HepG2 (cell line): ENCODE results near the gene NUCB1. TPM values are rescaled to one million over a fixed set of nuclear protein-coding genes. Genes with fewer than 3 reads are reported as not detected.

ENCODE experiments used
- ARID2 ChIP-seq: sonication (generic); formaldehyde crosslinking; IDR thresholded peaks from 2 replicates; pipeline ENCODE4 v1.8.1; 2022; ENCODE audit warnings: mild to moderate bottlenecking, missing genetic modification reagents, borderline replicate concordance
- ATM ChIP-seq: fragments of 450-650 bp; IDR thresholded peaks from 2 replicates; pipeline ENCODE4 v1.7.1; 2017; ENCODE audit warnings: mild to moderate bottlenecking, borderline replicate concordance
- BCL6 ChIP-seq: IDR thresholded peaks from 2 replicates; pipeline ENCODE4 v1.6.1; 2016; ENCODE audit warnings: missing genetic modification reagents, missing compliant biosample characterization
- BRD4 ChIP-seq: sonication (generic); formaldehyde crosslinking; IDR thresholded peaks from 2 replicates; pipeline ENCODE4 v1.4.0; 2020; ENCODE audit warnings: missing genetic modification reagents
- CTCF ChIP-seq: sonication (generic); formaldehyde crosslinking; IDR thresholded peaks from 2 replicates; pipeline ENCODE4 v1.5.0; 2020; ENCODE audit warnings: mild to moderate bottlenecking, missing genetic modification reagents, moderate library complexity
- DBP ChIP-seq: sonication (generic); formaldehyde crosslinking; IDR thresholded peaks from 2 replicates; pipeline ENCODE4 v1.4.0; 2020; ENCODE audit warnings: missing genetic modification reagents; ENCODE audit errors: not compliant biosample characterization
- FOXC1 ChIP-seq: sonication (generic); formaldehyde crosslinking; IDR thresholded peaks from 2 replicates; pipeline ENCODE4 v1.8.0; 2022; ENCODE audit warnings: mild to moderate bottlenecking, missing genetic modification reagents, borderline replicate concordance
- FOXO1 ChIP-seq: sonication (generic); formaldehyde crosslinking; IDR thresholded peaks from 2 replicates; pipeline ENCODE4 v1.4.0; 2020; ENCODE audit warnings: missing genetic modification reagents
- HMGA1 ChIP-seq: sonication (generic); formaldehyde crosslinking; conservative IDR thresholded peaks from 2 replicates; pipeline ENCODE4 v1.4.0; 2020; ENCODE audit warnings: missing genetic modification reagents
- HNF1B ChIP-seq: sonication (generic); formaldehyde crosslinking; IDR thresholded peaks from 2 replicates; pipeline ENCODE4 v1.5.1; 2020; ENCODE audit warnings: mild to moderate bottlenecking, moderate library complexity, missing genetic modification reagents
- HNRNPL ChIP-seq: fragments of 200-400 bp; formaldehyde crosslinking; IDR thresholded peaks from 2 replicates; pipeline ENCODE4 v1.6.1; 2017; ENCODE audit warnings: mild to moderate bottlenecking, low read depth, low read length
- IKZF4 ChIP-seq: sonication (generic); formaldehyde crosslinking; IDR thresholded peaks from 2 replicates; pipeline ENCODE4 v1.5.1; 2020; ENCODE audit warnings: borderline replicate concordance, mild to moderate bottlenecking, low read depth, missing genetic modification reagents; ENCODE audit errors: not compliant biosample characterization
- KAT2B ChIP-seq: fragments of 150-350 bp; IDR thresholded peaks from 2 replicates; pipeline ENCODE4 v1.6.1; 2014; ENCODE audit warnings: low read depth, low read length, borderline replicate concordance
- KDM4B ChIP-seq: sonication (generic); formaldehyde crosslinking; IDR thresholded peaks from 2 replicates; pipeline ENCODE4 v1.4.0; 2020; ENCODE audit warnings: missing genetic modification reagents
- KDM5B ChIP-seq: sonication (generic); formaldehyde crosslinking; IDR thresholded peaks from 2 replicates; pipeline ENCODE4 v1.4.0; 2020; ENCODE audit warnings: missing genetic modification reagents, mild to moderate bottlenecking, borderline replicate concordance
- NR2C2 ChIP-seq: sonication (generic); formaldehyde crosslinking; IDR thresholded peaks from 2 replicates; pipeline ENCODE4 v1.4.0; 2020; ENCODE audit warnings: missing genetic modification reagents, mild to moderate bottlenecking, moderate library complexity, borderline replicate concordance
- PHF21A ChIP-seq: sonication (generic); formaldehyde crosslinking; IDR thresholded peaks from 2 replicates; pipeline ENCODE4 v1.5.0; 2020; ENCODE audit warnings: mild to moderate bottlenecking, missing genetic modification reagents
- POLR2A ChIP-seq, 2 experiments: IDR thresholded peaks; 2 replicates each; pipeline ENCODE4 v1.6.1; 2011; ENCODE audit warnings: low read depth in 2 of 2, low read length in 2 of 2, mild to moderate bottlenecking in 1 of 2, moderate library complexity in 1 of 2; ENCODE audit not compliant: insufficient read depth in 1 of 2
- PRPF4 ChIP-seq: fragments of 200-400 bp; formaldehyde crosslinking; IDR thresholded peaks from 2 replicates; pipeline ENCODE4 v1.6.1; 2016; ENCODE audit warnings: low read length, low read depth; ENCODE audit not compliant: poor library complexity, severe bottlenecking
- SIX4 ChIP-seq: sonication (generic); formaldehyde crosslinking; IDR thresholded peaks from 2 replicates; pipeline ENCODE4 v1.4.0; 2020; ENCODE audit warnings: missing genetic modification reagents
- TBP ChIP-seq: sonication (generic); formaldehyde crosslinking; IDR thresholded peaks from 2 replicates; pipeline ENCODE4 v1.5.0; 2020; ENCODE audit warnings: missing genetic modification reagents
- ZBTB42 ChIP-seq: sonication (generic); formaldehyde crosslinking; IDR thresholded peaks from 2 replicates; pipeline ENCODE4 v1.5.0; 2020; ENCODE audit warnings: mild to moderate bottlenecking, missing genetic modification reagents
- ZNF367 ChIP-seq: sonication (generic); formaldehyde crosslinking; IDR thresholded peaks from 2 replicates; pipeline ENCODE4 v1.4.0; 2020; ENCODE audit warnings: missing genetic modification reagents, borderline replicate concordance
- ZNF512 ChIP-seq: sonication (generic); formaldehyde crosslinking; IDR thresholded peaks from 2 replicates; pipeline ENCODE4 v1.4.0; 2020; ENCODE audit warnings: mild to moderate bottlenecking, missing genetic modification reagents
- ZNF788 ChIP-seq: sonication (generic); formaldehyde crosslinking; IDR thresholded peaks from 2 replicates; pipeline ENCODE4 v1.5.0; 2020; ENCODE audit warnings: mild to moderate bottlenecking, missing genetic modification reagents, borderline replicate concordance
- polyA plus RNA-seq, 8 experiments: library from polyadenylated mRNA; depleted of rRNA in 3 of 8; stranded (reverse) in 7 of 8; unstranded in 1 of 8; fragments of >200 nt; fragmentation: Illumina TruSeq in 4 of 8; extraction: Trizol in 4 of 8; gene quantifications; 2 replicates each; pipeline versions ENCODE4 v1.2.1 to v1.2.3, GENCODE V29; 2011 to 2016; ENCODE audit warnings: low read depth in 4 of 8, missing spikeins in 1 of 8, mixed read lengths in 1 of 8; ENCODE audit not compliant: insufficient read depth in 1 of 8
- total RNA-seq, 5 experiments: library from RNA; depleted of rRNA; stranded (reverse); fragments of >200 nt; fragmentation: Illumina TruSeq; extraction: Trizol; gene quantifications; 2 replicates each; pipeline ENCODE4 v1.2.3, GENCODE V29; 2016; ENCODE audit warnings: low read depth in 1 of 5

The NUCB1 gene
- total and polyA plus RNA-seq, 2 of the 13 experiments (the other 11 are each of a cell fraction or from before 2014, with no cell fraction given), result 82.3 to 106 TPM

GRCh38 chr19:48881741-48882657, 18.1 kb upstream of the NUCB1 start (continued):
- TF ChIP-seq SIX4 (CRISPR knock-in tag), result no peak
- no peak for TF ChIP-seq ARID2
- TF ChIP-seq ZNF367 (CRISPR knock-in tag), result no peak
- no peak for TF ChIP-seq DBP (CRISPR knock-in tag)
- TF ChIP-seq HNF1B (CRISPR knock-in tag), result peak; percentile 22; the same call in 1 of the 2 replicates
- TF ChIP-seq TBP, result 0 out of 2 replicates have a peak, but pooled peaks have one; percentile 50
- no peak for TF ChIP-seq HMGA1 (CRISPR knock-in tag)
- TF ChIP-seq ATM, result no peak
- TF ChIP-seq ZNF512, result no peak
- no peak for TF ChIP-seq FOXO1 (CRISPR knock-in tag)
- peak in 1 of 2 experiments; percentile 22; a peak in 1 of 4 replicates for TF ChIP-seq POLR2A (IDR thresholded peaks at IDR 0.05; ENCODE audit: insufficient read depth in 1 of 2, low read depth in 2 of 2, low read length in 2 of 2)
- TF ChIP-seq HNRNPL, result no peak
- peak; percentile 43; the same call in 1 of the 2 replicates for TF ChIP-seq NR2C2
- no peak for TF ChIP-seq BCL6 (CRISPR knock-in tag)
- TF ChIP-seq BRD4 (CRISPR knock-in tag), result no peak
- no peak for TF ChIP-seq FOXC1 (CRISPR knock-in tag)
- no peak for TF ChIP-seq PRPF4
- TF ChIP-seq PHF21A, result no peak
- TF ChIP-seq ZBTB42, result no peak
- no peak for TF ChIP-seq KAT2B
- no peak for TF ChIP-seq IKZF4
- TF ChIP-seq CTCF (CRISPR knock-in tag), result no peak
- no peak for TF ChIP-seq KDM4B (CRISPR knock-in tag)
- TF ChIP-seq ZNF788, result no peak
- TF ChIP-seq KDM5B (CRISPR knock-in tag), result no peak
